GM19035 (cell line): ENCODE results near the gene PUM1.
"Not testable (repeated sequence)": the region's sequence is repeated elsewhere in the genome, so short reads cannot be mapped to it uniquely, and the experiment has no call there.

Source experiments
- ATAC-seq: cut with Tn5 transposase; IDR thresholded peaks from one replicate; pipeline ENCODE4 v1.9.1; 2021; ENCODE audit not compliant: unreplicated experiment

Gene PUM1

GRCh38 chr1:31063631-31064030 is 1.9 kb downstream of the PUM1 start:
- no peak for ATAC-seq

GRCh38 chr1:31062867-31063380 is 2.6 kb downstream of the PUM1 start:
- no peak for ATAC-seq

DNA sequence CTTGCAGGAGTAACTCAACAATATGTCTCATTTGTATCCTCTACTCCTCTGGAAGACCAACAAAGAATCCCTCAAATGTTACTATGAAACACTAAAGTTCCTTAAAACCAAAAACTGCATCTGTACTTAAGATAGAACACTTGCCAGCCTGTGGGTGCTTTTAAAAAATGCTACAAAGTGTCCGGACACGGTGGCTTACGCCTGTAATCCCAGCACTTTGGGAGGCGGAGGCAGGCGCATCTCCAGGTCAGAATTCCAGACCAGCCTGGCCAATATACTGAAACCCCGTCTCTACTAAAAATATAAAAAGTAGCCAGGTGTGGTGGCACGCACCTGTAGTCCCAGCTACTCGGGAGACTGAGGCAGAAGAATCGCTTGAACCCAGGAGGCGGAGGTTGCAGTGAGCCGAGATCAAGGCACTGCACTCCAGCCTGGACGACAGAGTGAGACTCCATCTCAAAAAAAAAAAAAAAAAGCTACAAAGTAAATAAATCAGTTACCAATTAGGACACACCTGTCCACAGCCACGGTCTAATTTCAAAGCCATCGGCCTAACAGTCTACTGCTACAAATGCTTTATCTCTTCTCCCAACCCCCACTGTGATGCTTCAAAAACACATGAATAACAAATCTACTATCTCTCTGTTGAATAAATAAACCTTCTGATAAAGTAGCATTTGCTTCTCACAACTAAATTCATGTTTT is 3.2 kb downstream of the PUM1 start:
- ATAC-seq, result not testable (repeated sequence)

GRCh38 chr1:31058012-31058411 is 7.5 kb downstream of the PUM1 start:
- ATAC-seq, result no peak

DNA sequence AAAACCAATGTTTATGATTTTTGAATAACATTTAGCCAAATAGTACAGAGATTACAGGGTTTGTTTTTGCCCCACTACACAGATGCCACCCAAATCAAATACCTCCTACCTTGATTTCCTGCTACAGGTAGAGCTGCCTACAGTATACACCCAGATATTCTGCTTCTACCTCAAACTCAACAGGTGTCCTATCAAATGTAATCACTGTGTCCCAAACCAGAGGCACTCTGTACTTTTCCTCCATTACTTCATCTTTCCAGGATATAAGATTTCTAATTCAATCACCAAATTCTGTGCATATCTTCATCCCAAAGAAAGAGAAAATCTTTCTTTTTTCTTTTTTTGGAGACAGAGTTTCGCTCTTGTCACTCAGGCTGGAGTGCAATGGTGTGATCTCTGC is 9.6 kb downstream of the PUM1 start:
- no peak for ATAC-seq

- no peak for ATAC-seq
Observed at GRCh38 chr1:31055501-31055900, 10.0 kb downstream of the PUM1 start.

DNA sequence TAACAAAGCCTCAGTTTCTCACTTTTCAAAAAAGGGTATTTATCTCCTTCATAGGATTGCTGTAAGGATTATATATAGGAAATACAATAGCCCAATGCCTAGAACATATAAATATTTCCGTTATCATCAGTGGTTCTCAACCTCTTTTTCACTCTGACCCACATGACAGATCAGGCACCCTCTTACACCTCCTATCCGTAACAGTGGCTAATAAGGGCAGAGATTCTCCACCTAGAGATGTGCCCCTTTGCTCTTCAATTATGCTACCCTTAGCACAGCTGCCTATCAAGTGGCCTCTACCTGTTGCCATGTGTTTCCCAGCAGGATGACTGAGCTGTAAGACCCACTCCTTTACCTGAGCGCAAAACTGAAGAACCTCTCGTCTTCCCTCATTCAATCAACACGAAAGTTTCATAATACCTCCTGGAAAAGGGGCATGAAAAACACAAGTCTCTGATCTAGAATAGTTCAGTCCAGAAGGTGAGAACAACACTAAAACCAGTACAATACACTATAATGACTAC is 10.5 kb downstream of the PUM1 start:
- no peak for ATAC-seq

GRCh38 chr1:31054349-31054748 is 11.2 kb downstream of the PUM1 start:
- no peak for ATAC-seq

DNA sequence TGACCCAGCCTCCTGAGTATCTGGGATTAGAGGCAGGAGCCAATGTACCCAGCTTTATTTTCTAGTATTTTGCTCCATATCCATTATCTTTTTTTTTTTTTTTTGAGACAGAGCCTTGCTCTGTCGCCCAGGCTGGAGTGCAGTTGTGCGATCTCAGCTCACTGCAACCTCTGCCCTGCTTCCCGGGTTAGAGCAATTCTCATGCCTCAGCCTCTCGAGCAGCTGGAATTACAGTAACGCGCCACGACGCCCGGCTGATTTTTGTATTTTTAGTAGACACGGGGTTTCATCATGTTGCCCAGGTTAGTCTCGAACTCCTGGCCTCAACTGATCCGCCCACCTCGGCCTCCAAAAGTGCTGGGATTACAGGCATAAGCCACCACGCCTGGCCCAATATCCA is 12.9 kb downstream of the PUM1 start:
- ATAC-seq, result not testable (repeated sequence)

DNA sequence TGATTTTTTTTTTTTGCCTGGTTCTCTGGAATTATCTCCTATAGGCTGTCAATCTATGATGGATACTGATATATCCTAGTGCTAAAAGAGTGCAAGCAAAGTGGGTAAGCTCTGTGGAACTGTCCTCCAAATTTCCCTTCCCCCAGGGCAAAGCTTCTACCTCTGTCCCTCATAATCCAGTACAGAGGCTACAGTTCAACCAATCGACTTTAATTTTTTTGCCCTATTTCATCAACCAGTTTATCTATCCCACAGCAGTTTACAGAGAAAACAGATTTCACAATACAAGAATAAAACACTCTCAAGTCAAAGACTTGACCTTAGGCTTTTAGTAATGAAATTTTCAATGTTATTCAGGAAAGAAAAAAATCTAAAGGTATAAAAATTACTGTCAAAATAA is 13.9 kb downstream of the PUM1 start:
- ATAC-seq, result no peak

- ATAC-seq, result not testable (repeated sequence)
Observed at GRCh38 chr1:31047507-31047906, 18.0 kb downstream of the PUM1 start.

DNA sequence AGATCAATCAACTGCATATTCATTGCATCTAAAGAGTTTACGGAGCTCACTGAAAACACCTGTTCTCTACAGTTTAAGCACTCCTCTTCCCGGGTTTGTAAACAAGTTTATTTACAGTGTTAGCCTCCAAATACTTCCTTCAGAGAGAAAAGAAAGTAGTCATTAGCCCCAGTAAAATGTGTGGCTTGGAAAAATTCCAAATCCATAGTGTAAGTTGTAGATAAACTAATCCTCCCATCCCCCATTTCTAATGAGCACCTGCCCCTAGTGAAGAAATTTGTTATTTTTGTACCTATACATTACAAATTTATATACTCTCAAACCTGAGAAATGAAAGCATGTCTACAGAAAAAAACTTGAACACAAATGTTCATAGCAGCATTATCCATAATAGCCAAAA is 21.9 kb downstream of the PUM1 start:
- no peak for ATAC-seq

GRCh38 chr1:31042656-31043055 is 22.9 kb downstream of the PUM1 start:
- no peak for ATAC-seq

DNA sequence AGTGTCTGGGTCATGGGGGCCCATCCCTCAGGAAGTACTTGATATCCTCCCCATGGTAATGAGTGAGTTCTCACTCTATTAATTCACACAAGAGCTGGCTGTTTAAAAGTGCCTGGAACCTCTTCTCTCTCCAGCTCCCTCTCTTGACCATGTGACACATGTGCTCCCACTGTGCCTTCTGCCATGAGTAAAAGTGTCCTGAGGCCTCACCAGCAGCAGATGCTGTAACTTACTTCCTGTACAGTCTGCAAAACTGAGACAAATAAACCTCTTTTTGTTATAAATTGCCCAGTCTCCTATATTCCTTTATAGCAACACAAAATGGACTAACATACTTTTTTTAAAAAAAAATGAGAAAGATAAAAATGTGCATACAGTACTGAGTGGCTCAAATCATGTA is 24.0 kb downstream of the PUM1 start:
- ATAC-seq, result no peak

- no peak for ATAC-seq
Observed at GRCh38 chr1:31040038-31040437, 25.5 kb downstream of the PUM1 start.

- ATAC-seq, result not testable (repeated sequence)
Observed at GRCh38 chr1:31038935-31039334, 26.6 kb downstream of the PUM1 start.

- ATAC-seq, result no peak
Observed at GRCh38 chr1:31038360-31038759, 27.2 kb downstream of the PUM1 start.

DNA sequence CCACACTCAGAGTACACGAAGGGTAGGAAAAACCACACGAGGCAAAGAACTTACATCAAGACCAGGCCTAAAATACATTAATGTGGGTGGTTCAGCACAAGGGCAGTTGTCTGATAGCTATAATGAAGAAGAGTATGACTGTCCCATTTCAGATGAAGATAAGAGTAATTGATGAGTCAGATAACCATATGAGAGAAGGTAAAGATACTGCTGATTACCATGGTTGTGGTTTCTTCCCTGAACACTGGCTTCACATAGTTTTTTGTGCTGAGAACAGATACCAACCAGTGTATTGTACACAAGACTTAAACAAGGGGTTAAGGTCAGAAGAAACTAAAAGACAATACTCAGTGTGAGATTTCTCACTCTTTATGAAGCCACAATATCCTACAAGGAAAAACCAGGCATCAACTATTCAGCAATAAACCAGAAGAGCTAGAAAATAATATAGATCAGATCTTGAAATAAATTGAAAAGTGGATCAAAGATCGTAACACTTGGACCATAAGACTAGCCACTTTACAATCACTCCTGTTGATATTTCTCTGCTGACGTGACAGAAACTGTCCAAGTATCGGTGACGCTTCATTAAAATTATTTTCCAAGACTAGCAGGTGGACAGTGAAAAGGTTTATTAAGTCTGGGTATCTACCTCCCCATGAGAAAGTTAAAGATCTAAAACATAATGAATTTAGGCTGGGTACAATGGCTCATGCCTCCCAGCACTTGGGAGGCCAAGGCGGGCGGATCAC is 28.6 kb downstream of the PUM1 start:
- ATAC-seq, result no peak

DNA sequence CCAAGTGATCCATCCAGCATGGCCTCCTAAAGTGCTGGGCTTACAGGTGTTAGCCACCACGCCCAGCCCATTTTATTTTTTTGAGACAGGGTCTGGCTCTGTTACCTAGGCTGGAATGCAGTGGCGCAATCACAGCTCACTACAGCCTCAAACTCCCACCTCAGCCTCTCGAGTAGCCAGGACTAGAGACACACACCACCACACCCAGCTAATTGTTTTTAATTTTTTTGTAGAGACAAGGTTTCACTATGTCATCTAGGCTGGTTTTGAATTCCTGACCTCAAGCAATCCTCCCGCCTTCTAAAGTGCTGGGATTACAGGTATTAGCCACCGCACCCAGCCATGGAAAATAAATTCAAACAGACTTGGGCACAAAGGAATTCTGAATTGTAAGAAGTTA is 31.9 kb downstream of the PUM1 start:
- no peak for ATAC-seq

DNA sequence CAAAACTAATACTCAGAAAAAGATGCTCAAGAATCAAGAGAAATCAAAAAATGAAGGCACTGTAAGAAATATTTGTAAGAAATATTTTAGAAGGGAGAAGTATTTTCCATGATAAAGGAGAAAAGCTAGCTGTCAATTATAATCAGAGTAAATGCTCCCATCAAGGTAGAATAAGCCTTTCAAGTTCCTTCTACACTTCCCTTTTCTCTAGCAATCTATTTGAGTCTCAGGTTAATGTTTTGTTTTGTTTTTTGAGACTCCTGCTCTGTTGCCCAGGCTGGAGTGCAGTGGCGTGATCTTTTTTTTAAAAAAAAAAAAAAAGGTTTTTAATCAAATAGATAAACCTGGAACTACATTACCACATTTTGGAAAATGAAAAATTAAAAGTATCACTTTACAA is 33.3 kb downstream of the PUM1 start:
- ATAC-seq, result no peak

DNA sequence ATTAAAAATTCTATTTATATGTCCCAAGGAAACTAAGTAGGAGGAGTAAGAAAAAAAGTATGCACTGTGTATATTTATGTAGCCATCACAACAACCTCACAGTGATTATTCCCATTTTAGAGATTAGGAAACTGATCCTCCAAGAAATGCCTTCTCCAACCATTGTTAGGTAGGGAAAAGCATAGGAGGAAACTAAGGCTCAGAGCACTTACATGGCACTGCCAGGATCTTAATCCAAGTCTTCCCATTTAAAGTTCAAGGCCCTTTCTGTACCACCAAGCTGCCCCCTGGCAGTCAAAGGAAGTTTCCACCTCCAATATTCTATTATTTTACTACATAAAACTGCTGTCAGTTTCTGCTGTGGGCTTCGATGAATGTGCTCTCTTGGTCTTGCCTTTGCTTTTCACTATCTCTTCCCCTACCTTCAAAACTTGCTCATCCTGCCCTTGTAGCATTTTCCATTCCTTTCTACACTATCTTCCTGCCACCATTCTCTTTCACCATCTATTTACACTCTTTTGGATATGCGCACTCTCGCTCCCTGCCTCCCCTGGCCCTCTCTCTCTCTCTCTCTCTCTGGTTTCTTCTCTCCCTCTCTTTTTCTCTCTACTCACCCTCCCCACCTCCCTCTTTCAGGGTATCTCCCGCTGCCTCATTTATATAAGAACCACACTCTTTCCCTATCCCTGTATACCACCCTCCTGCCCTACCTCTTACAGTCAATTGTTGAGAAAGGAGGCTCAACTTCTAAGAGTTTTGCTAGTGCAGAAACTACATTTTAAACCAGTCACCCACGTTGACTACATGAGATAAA is 34.0 kb downstream of the PUM1 start:
- ATAC-seq, result no peak
